GM19467 (cell line): ENCODE measurements around the gene PEBP1.
A peak's percentile ranks its signal among the peaks of the same experiment; 100 is the strongest.

ENCODE experiments used
- ATAC-seq: cut with Tn5 transposase; IDR thresholded peaks from one replicate; pipeline ENCODE4 v1.9.1; 2021; ENCODE audit warnings: mild to moderate bottlenecking, moderate library complexity; ENCODE audit not compliant: unreplicated experiment

Gene PEBP1

DNA sequence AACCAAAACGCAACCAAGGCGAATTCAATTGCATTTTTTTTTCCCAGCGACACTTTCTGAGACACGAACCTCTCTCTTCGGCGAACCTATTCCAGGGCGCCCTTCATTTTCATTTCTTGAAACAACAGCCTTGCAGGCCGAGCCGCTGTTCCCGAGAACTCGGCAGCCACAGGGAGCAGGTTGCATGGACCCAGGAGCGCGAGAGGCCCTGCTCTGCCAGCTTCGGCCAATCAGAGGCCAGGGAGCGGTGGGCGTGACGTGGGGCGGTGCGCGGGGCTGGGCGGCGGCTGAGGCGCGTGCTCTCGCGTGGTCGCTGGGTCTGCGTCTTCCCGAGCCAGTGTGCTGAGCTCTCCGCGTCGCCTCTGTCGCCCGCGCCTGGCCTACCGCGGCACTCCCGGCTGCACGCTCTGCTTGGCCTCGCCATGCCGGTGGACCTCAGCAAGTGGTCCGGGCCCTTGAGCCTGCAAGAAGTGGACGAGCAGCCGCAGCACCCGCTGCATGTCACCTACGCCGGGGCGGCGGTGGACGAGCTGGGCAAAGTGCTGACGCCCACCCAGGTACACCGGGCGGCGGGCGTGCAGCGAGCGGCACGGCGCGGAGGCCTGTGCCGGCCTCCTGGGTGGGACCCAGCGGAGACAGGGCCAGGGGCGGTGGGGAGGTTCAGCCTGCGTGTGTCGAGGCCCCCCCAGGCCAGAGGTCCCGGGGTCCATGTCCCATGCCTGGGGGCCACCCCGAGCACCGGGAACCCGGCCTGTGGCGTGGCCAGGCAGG, at the start of gene PEBP1:
TSS of gene PEBP1 (plus strand) at position 337 of the 771 bp plus-strand sequence. CDS start at position 423, 86 bp downstream.
- ATAC-seq, result peak; percentile 96

DNA sequence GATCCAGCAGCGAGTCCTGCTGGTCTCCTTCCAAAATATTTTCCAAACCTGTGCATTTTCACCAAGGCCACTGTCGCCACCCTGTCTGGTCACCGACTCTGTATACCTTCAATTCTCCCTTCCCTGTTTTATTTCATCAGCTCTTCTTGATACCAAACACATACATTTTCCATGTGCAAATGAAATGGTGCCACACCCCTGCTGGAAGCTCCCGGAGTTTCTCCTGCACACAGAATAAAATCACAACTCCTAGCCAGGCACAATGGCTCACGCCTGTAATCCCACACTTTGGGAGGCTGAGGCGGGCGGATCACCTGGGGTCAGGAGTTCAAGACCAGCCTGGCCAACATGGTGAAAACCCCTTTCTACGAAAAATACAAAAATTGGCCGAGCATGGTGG, 46.1 kb upstream of the PEBP1 start:
- ATAC-seq, result no peak

- no peak for ATAC-seq
Observed at GRCh38 chr12:118094039-118094438, 41.9 kb upstream of the PEBP1 start.

GRCh38 chr12:118098401-118098800, 37.5 kb upstream of the PEBP1 start:
- ATAC-seq, result no peak

- no peak for ATAC-seq
Observed at GRCh38 chr12:118098911-118099671, 36.8 kb upstream of the PEBP1 start.

GRCh38 chr12:118101051-118101450, 34.9 kb upstream of the PEBP1 start:
- ATAC-seq, result no peak

- no peak for ATAC-seq
Observed at GRCh38 chr12:118102070-118102469, 33.9 kb upstream of the PEBP1 start.

GRCh38 chr12:118102609-118103008, 33.3 kb upstream of the PEBP1 start:
- no peak for ATAC-seq

- ATAC-seq, result no peak
Observed at GRCh38 chr12:118103201-118103600, 32.7 kb upstream of the PEBP1 start.

- ATAC-seq, result no peak
Observed at GRCh38 chr12:118103601-118104382, 32.1 kb upstream of the PEBP1 start, which contains the start of gene VSIG10. VSIG10 (minus strand) TSS chr12:118104011; CDS start chr12:118103671, 340 bp downstream.

DNA sequence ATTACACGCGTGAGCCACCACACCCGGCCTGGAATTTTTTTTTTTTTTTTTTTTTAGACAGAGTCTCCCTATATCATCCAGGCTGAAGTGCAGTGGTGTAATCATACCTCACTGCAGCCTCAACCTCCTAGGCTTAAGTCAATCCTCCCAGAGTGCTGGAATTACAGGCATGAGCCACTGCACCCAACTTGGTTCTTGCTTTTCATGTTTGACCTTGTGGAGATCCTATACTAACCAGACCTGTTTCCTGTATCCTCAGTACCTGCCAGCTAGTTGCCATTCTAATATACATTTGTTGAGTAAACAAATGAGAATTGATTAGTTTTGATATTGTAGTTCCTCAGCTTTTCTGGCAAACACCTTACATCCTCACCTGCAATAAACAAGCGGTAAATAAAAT, 28.9 kb upstream of the PEBP1 start:
- ATAC-seq, result no peak

DNA sequence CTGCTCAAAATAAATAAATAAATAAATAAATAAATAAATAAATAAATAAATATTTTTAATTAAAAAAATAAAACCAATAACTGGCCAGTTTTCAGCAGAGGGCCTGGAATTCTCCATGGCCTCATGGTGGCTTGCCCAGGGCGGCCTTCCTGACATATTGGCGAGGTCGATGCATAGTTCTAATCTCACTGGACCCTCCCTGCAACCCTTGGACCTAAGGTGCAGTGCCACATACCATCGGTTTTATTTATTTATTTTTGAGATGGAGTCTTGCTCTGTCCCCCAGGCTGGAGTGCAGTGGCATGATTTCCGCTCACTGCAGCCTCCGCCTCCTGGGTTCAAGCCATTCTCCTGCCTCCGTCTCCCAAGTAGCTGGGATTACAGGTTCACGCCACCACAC, 28.2 kb upstream of the PEBP1 start:
- ATAC-seq, result no peak

DNA sequence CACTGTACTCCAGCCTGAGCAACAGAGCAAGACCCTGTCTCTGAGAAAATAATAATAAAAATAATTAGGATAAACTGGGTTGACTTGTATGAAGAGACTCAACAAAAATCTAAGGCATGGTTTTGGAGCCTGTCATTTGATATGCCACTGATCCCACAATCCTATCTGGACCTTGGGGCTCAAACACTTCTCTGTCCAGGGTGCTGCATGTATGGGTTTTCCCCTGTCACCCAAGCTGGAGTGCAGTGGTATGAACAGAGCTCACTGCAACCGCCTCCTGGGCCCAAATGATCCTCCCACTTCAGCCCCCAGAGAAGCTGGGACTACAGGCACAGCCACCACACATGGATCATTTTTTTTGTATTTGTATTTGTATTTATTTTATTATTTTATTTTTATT, 26.8 kb upstream of the PEBP1 start:
- no peak for ATAC-seq

GRCh38 chr12:118119449-118119879, 16.5 kb upstream of the PEBP1 start:
- ATAC-seq, result no peak

DNA sequence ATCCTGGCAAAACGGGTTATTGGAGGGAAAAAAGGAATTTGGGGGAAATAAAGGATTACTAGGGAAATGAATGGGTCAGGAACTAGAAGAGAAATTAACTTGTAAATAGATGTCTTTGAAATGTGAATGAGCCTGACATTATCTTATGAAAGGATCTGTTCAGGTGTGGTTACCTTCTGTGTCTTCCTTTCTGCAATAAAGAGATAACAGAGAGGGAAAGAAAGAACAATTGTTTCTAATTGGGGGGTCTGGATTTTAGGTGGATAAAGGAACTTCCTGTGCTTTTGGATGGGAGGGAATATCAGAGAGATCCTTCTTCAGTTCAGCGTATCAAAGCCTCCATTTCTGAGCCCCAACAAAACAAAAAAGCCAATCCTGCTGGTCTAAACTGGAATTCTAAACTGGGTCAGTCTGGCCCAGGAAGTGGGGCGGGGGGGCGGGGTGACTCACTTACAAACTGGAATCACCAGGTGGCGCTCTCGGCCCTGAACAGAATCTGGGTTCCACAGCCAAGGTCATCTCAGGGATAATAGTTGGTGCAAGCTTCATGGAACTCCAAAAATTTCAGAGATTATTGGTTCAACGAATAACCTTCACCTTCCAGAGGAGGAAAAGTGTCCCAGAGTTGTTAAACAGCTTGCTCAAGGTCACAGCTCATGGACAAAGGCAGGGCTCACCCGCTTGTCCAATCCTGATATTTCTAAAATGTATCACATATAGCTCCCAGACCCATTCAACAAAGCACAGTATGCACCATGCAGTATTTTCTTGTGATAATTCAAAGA, 15.2 kb upstream of the PEBP1 start:
- ATAC-seq, result no peak

DNA sequence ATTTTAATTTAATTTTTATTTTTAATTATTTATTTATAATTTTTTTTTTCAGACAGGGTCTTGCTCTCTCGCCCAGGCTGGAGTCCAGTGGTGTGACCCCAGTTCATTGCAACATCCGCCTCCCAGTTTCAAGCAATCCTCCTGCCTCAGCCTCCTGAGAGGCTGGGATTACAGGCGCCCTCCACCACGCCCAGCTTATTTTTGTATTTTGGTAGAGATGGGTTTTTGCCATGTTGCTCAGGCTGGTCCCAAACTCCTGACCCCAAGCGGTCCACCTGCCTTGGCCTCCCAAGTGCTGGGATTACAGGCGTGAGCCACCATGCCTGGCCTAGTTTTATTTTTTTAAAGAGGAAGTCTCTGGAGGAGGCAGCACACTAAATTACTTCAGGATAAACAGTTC, 13.7 kb upstream of the PEBP1 start:
- no peak for ATAC-seq

- ATAC-seq, result no peak
Observed at GRCh38 chr12:118124333-118124874, 11.5 kb upstream of the PEBP1 start.

DNA sequence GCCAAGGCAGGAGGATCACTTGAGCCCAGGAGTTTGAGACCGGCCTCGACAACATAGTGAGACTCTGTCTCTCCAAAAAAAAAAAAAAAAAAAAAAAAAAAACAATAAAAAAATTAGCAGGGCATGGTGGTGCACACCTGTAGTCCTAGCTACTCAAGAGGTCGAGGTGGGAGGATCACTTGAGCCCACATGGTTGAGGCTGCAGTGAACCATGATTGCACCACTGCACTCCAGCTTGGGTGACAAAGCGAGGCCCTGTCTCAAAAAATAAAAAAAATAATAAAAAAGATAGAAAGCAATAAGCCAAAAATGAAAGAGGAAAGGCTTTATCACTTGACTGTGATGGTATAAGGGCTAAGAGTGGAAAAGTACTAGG, 10.2 kb upstream of the PEBP1 start:
- ATAC-seq, result no peak

DNA sequence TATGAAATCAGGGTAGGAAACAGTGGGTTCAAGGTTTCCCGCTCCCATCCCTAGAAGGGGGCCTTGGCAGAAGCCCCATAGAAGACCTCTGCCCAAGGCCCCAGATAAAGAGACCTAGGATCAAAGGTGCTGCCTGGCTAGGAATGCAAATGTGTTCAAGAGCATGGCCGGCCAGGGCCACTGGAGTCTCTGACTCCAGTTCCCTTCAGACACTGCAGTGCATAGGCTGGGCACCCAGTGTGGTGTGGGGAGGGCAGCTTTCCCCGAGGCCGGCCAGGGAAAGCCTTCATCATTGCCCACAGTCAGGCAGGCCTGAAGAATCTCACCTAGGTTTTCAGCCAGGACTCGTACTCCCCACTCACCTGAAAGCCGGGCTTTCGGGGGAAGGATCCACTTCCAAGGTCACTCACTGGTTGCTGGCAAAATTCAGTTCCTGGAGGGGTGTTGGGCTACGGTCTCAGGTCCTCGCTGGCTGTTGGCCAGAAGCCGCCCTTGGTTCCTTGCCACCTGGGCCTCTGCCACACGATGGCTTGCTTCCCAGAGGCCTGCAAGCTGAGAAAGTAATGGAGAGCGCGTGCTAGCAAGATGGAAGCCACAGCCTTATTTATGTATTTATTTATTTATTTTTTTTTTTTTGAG, 9.7 kb upstream of the PEBP1 start:
- ATAC-seq, result no peak

GRCh38 chr12:118127867-118128266, 8.1 kb upstream of the PEBP1 start:
- ATAC-seq, result no peak
